ENCODE data around the gene PPM1E.

PPM1E gene

GRCh38 chr17:59000022-59000421 is 244.4 kb downstream of the PPM1E start:
- no peak for DNase-seq

GRCh38 chr17:59001158-59001814 is 245.6 kb downstream of the PPM1E start:
- DNase-seq: no peak

- no peak for DNase-seq
These were observed 246.5 kb downstream of the PPM1E start for GRCh38 chr17:59002126-59002525.

GRCh38 chr17:59002848-59003247 is 247.2 kb downstream of the PPM1E start:
- no peak for DNase-seq

GRCh38 chr17:59003860-59004259 is 248.2 kb downstream of the PPM1E start:
- no peak for DNase-seq

- peak; percentile 63 to 71 for DNase-seq
These were observed 248.9 kb downstream of the PPM1E start for GRCh38 chr17:59004338-59005111.

- no peak for DNase-seq
These were observed 252.3 kb downstream of the PPM1E start for GRCh38 chr17:59007995-59008394.

GRCh38 chr17:59008737-59009136 is 253.1 kb downstream of the PPM1E start:
- DNase-seq: no peak

GRCh38 chr17:59010026-59010425 is 254.4 kb downstream of the PPM1E start:
- no peak for DNase-seq

- DNase-seq: no peak
These were observed 256.3 kb downstream of the PPM1E start for GRCh38 chr17:59011975-59012374.

GRCh38 chr17:59018019-59018418 is 262.4 kb downstream of the PPM1E start:
- no peak for DNase-seq

GRCh38 chr17:59024916-59025315 is 269.3 kb downstream of the PPM1E start:
- no peak for DNase-seq

- no peak for DNase-seq
These were observed 270.7 kb downstream of the PPM1E start for GRCh38 chr17:59026176-59026939.

GRCh38 chr17:59027750-59028149 is 272.1 kb downstream of the PPM1E start:
- no peak for DNase-seq

GRCh38 chr17:59028328-59028727 is 272.7 kb downstream of the PPM1E start:
- no peak for DNase-seq

- no peak for DNase-seq
These were observed 275.2 kb downstream of the PPM1E start for GRCh38 chr17:59030811-59031210.
